GM19025 (cell line): ENCODE data around the gene PATJ.
"Not testable (repeated sequence)": the region's sequence is repeated elsewhere in the genome, so short reads cannot be mapped to it uniquely, and the experiment has no call there.

Experiments used
- ATAC-seq: cut with Tn5 transposase; IDR thresholded peaks from one replicate; pipeline ENCODE4 v1.9.1; 2021; ENCODE audit warnings: mild to moderate bottlenecking, low read depth, moderate library complexity; ENCODE audit not compliant: unreplicated experiment

Gene PATJ

GRCh38 chr1:62185677-62186076 lies 443.4 kb downstream of the PATJ start:
- no peak for ATAC-seq

GRCh38 chr1:62187548-62187947 lies 445.3 kb downstream of the PATJ start:
- ATAC-seq: no peak

GRCh38 chr1:62188111-62188510 lies 445.8 kb downstream of the PATJ start:
- ATAC-seq: no peak

- ATAC-seq: no peak
Measured at GRCh38 chr1:62194651-62195544, 452.6 kb downstream of the PATJ start, which contains the start of gene L1TD1. Gene L1TD1 (plus strand): TSS chr1:62194849. CDS start chr1:62206629, 11,780 bp downstream.

GRCh38 chr1:62196086-62196690 lies 453.9 kb downstream of the PATJ start:
- ATAC-seq: no peak

GRCh38 chr1:62198069-62198780 lies 455.9 kb downstream of the PATJ start:
- ATAC-seq: no peak

- ATAC-seq: no peak
Measured at GRCh38 chr1:62198781-62199125, 456.5 kb downstream of the PATJ start.

- ATAC-seq: no peak
Measured at GRCh38 chr1:62207187-62207586, 464.9 kb downstream of the PATJ start.

- no peak for ATAC-seq
Measured at GRCh38 chr1:62208087-62208486, 465.8 kb downstream of the PATJ start.

GRCh38 chr1:62208970-62209369 lies 466.7 kb downstream of the PATJ start:
- ATAC-seq: no peak

GRCh38 chr1:62209931-62210595 lies 467.8 kb downstream of the PATJ start:
- no peak for ATAC-seq

GRCh38 chr1:62210960-62211359 lies 468.7 kb downstream of the PATJ start:
- no peak for ATAC-seq

- no peak for ATAC-seq
Measured at GRCh38 chr1:62212411-62212810, 470.1 kb downstream of the PATJ start.

- no peak for ATAC-seq
Measured at GRCh38 chr1:62213075-62213914, 471.0 kb downstream of the PATJ start.

GRCh38 chr1:62218604-62219003 lies 476.3 kb downstream of the PATJ start:
- no peak for ATAC-seq

- not testable (repeated sequence) for ATAC-seq
Measured at GRCh38 chr1:62220456-62220855, 478.2 kb downstream of the PATJ start.

- ATAC-seq: no peak
Measured at GRCh38 chr1:62221171-62221570, 478.9 kb downstream of the PATJ start.

GRCh38 chr1:62222321-62222720 lies 480.0 kb downstream of the PATJ start:
- ATAC-seq: no peak

- no peak for ATAC-seq
Measured at GRCh38 chr1:62224182-62224581, 481.9 kb downstream of the PATJ start.

GRCh38 chr1:62227496-62227895 lies 485.2 kb downstream of the PATJ start:
- ATAC-seq: no peak
